ENCODE measurements around the gene ATP2A3. TPM values are rescaled to one million over a fixed set of nuclear protein-coding genes. Genes with fewer than 3 reads are reported as not detected.

ATP2A3 gene
- total and polyA plus RNA-seq, 2 donors (not counting 1 experiment from before 2014, with no cell fraction given), result 0.25 to 12.4 TPM

GRCh38 chr17:3926860-3927627 lies 37.2 kb downstream of the ATP2A3 start:
- DNase-seq (ENCODE audit: low read depth in 2 of 2), result no peak
- Histone ChIP-seq H3K79me2 (ENCODE audit: control insufficient read depth, insufficient read depth, low read length) (no peaks in the 10 kb centered on the region), H3K9me3 (ENCODE audit: control insufficient read depth, insufficient read depth, low read depth, low read length) (no peaks in the 10 kb centered on the region), H3K9ac (ENCODE audit: insufficient read depth, low read length) (no peak overlapping the region), H3K36me3 (ENCODE audit: control insufficient read depth, insufficient read depth, low read length) (no peaks in the 10 kb centered on the region), H3K27me3 (ENCODE audit: control insufficient read depth, insufficient read depth, low read length) (no peaks in the 10 kb centered on the region), H3K27ac (ENCODE audit: insufficient read depth, low read length) (no peak overlapping the region), H3K4me3 (replicated peaks in 1 of 4; ENCODE audit: control extremely low read depth in 1 of 4, insufficient read depth in 1 of 4, low read depth in 3 of 4, low read length in 4 of 4) (no peak overlapping the region), H4K20me1 (ENCODE audit: control insufficient read depth, extremely low read depth, insufficient read depth, low read length) (no peaks in the 10 kb centered on the region), H2AFZ (ENCODE audit: low read length) (no peak overlapping the region), H3K4me1 (ENCODE audit: control insufficient read depth, extremely low read depth, insufficient read depth, low read length) (no peaks in the 10 kb centered on the region), H3K4me2 (ENCODE audit: extremely low read depth, insufficient read depth, low read length) (no peak overlapping the region)
- TF ChIP-seq CTCF (conservative IDR thresholded peaks at IDR 0.05 in 1 of 2, IDR thresholded peaks at IDR 0.05 in 1 of 2; ENCODE audit: low read depth in 1 of 2, low read length in 2 of 2), result no peak
- TF ChIP-seq EZH2 (IDR thresholded peaks at IDR 0.05; ENCODE audit: low read length, missing control alignments), result no peak

- TF ChIP-seq EZH2 (IDR thresholded peaks at IDR 0.05; ENCODE audit: low read length, missing control alignments), result no peak
- no peak for TF ChIP-seq CTCF (conservative IDR thresholded peaks at IDR 0.05 in 1 of 2, IDR thresholded peaks at IDR 0.05 in 1 of 2; ENCODE audit: low read depth in 1 of 2, low read length in 2 of 2)
Observed at GRCh38 chr17:3925684-3926485, 38.4 kb downstream of the ATP2A3 start.

More at GRCh38 chr17:3925684-3926485, 38.4 kb downstream of the ATP2A3 start:
- Histone ChIP-seq H3K9me3 (ENCODE audit: control insufficient read depth, insufficient read depth, low read depth, low read length) (no peaks in the 10 kb centered on the region), H3K79me2 (ENCODE audit: control insufficient read depth, insufficient read depth, low read length) (no peaks in the 10 kb centered on the region), H3K4me2 (ENCODE audit: extremely low read depth, insufficient read depth, low read length) (no peak overlapping the region), H2AFZ (ENCODE audit: low read length) (no peak overlapping the region), H4K20me1 (ENCODE audit: control insufficient read depth, extremely low read depth, insufficient read depth, low read length) (no peaks in the 10 kb centered on the region), H3K36me3 (ENCODE audit: control insufficient read depth, insufficient read depth, low read length) (no peaks in the 10 kb centered on the region), H3K9ac (ENCODE audit: insufficient read depth, low read length) (no peak overlapping the region), H3K4me1 (ENCODE audit: control insufficient read depth, extremely low read depth, insufficient read depth, low read length) (no peaks in the 10 kb centered on the region), H3K4me3 (replicated peaks in 1 of 4; ENCODE audit: control extremely low read depth in 1 of 4, insufficient read depth in 1 of 4, low read depth in 3 of 4, low read length in 4 of 4) (no peak overlapping the region), H3K27ac (ENCODE audit: insufficient read depth, low read length) (no peak overlapping the region), H3K27me3 (ENCODE audit: control insufficient read depth, insufficient read depth, low read length) (no peaks in the 10 kb centered on the region)
- DNase-seq (ENCODE audit: low read depth in 2 of 2), result no peak

Measured in fibroblast of lung (primary cell).